ENCODE data around the gene CFAP70.
"Not testable (repeated sequence)": the region's sequence is repeated elsewhere in the genome, so short reads cannot be mapped to it uniquely, and the experiment has no call there.

CFAP70 gene

GRCh38 chr10:73338801-73339368 lies 19.8 kb downstream of the CFAP70 start:
- no peak for DNase-seq

- DNase-seq = no peak
These were observed 25.5 kb downstream of the CFAP70 start for GRCh38 chr10:73333202-73333601.

GRCh38 chr10:73332379-73332778 lies 26.3 kb downstream of the CFAP70 start:
- no peak for DNase-seq

GRCh38 chr10:73328523-73328922 lies 30.1 kb downstream of the CFAP70 start:
- DNase-seq = not testable (repeated sequence)

GRCh38 chr10:73325290-73325689 lies 33.4 kb downstream of the CFAP70 start:
- DNase-seq = not testable (repeated sequence)

- DNase-seq = not testable (repeated sequence)
These were observed 35.1 kb downstream of the CFAP70 start for GRCh38 chr10:73323582-73323981.

- no peak for DNase-seq
These were observed 48.2 kb downstream of the CFAP70 start for GRCh38 chr10:73310475-73310874.

- DNase-seq = no peak
These were observed 51.4 kb downstream of the CFAP70 start for GRCh38 chr10:73307203-73307800.

GRCh38 chr10:73306171-73306708 lies 52.4 kb downstream of the CFAP70 start:
- no peak for DNase-seq

- no peak for DNase-seq
These were observed 61.7 kb downstream of the CFAP70 start for GRCh38 chr10:73296946-73297345.

- no peak for DNase-seq
These were observed 65.2 kb downstream of the CFAP70 start for GRCh38 chr10:73293461-73293860.

GRCh38 chr10:73289958-73290357 lies 68.7 kb downstream of the CFAP70 start:
- DNase-seq = no peak

GRCh38 chr10:73287441-73287840 lies 71.2 kb downstream of the CFAP70 start:
- no peak for DNase-seq

- no peak for DNase-seq
These were observed 77.6 kb downstream of the CFAP70 start for GRCh38 chr10:73281097-73281496.

GRCh38 chr10:73264423-73264822 lies 94.2 kb downstream of the CFAP70 start:
- no peak for DNase-seq

- DNase-seq = no peak
These were observed 94.8 kb downstream of the CFAP70 start for GRCh38 chr10:73263693-73264347.

- no peak for DNase-seq
These were observed 95.6 kb downstream of the CFAP70 start for GRCh38 chr10:73262880-73263555.

GRCh38 chr10:73262105-73262730 lies 96.4 kb downstream of the CFAP70 start:
- no peak for DNase-seq

- no peak for DNase-seq
These were observed 97.2 kb downstream of the CFAP70 start for GRCh38 chr10:73261362-73261995.

- not testable (repeated sequence) for DNase-seq
These were observed 100.1 kb downstream of the CFAP70 start for GRCh38 chr10:73258612-73259011.

GRCh38 chr10:73253225-73253555 lies 105.5 kb downstream of the CFAP70 start:
- no peak for DNase-seq

- DNase-seq = peak; percentile 92
These were observed 106.0 kb downstream of the CFAP70 start, which contains the start of gene MRPS16 for GRCh38 chr10:73252445-73253224. MRPS16 (minus strand) TSS chr10:73252644; CDS start chr10:73252482, 162 bp downstream.

Data from GDM1 (cell line).